NCI-H2081 (cell line): Measurements from ENCODE around the gene RDH16.
"Not testable (repeated sequence)": the region's sequence is repeated elsewhere in the genome, so short reads cannot be mapped to it uniquely, and the experiment has no call there.

Source experiments
- DNase-seq, 2 experiments: peaks; one replicate each; lab custom pipeline; 2025; lab: John Stamatoyannopoulos, UW

Gene RDH16

GRCh38 chr12:56953314-56953713 lies 4.1 kb downstream of the RDH16 start:
- DNase-seq = no peak

DNA sequence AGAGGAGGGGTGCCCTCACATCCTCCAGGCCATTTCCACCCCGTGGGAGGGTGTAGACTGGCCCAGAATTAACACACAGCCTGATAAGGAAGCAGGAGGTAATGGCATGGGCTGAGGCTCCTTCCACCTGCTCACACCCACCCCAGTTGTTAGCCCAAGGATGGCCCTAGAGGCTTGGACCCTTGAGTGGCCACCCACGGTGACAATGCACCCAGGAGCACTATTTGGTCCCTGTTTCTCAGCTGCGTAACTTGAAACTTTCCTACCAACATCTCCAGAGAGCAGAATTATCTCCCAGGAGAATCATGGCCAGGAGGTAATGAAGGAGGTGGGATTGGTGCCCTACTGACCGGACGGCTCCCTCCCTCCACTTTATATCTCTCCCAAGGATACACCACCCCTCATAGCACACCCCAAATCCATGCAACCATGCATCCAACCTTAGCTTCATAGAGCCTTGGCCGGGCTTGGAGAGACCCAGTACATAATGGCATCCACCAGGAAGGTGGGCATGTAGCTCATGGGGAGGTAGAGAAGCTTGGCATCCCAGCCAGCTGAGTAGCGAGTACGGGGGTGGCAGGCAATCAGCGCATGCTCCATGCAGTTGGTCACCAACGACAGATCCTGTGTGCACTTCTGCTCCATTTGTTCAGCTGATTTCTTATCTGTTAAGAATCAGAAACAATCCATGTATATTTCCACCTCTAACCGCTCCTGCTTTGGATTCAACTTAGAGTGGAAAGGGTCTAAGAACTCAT lies 5.6 kb downstream of the RDH16 start:
- DNase-seq = no peak

- DNase-seq = no peak
Observed at GRCh38 chr12:56948881-56949280, 8.5 kb downstream of the RDH16 start.

DNA sequence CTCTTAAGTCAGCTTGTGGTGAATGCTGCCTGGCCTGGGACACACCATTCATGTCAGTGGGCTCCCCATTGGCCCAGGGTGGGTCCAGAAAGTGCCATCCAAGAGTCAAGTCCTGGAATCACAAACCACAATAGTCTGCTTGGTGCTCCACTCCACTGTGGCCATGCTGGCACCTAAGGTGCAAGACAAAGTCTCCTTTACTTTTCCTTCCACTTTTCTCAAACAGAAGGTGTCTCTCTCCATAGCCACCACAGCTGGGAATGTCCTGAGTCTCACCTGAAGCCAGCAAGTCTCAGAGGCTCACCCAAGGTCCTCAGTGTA lies 9.0 kb downstream of the RDH16 start:
- no peak for DNase-seq

DNA sequence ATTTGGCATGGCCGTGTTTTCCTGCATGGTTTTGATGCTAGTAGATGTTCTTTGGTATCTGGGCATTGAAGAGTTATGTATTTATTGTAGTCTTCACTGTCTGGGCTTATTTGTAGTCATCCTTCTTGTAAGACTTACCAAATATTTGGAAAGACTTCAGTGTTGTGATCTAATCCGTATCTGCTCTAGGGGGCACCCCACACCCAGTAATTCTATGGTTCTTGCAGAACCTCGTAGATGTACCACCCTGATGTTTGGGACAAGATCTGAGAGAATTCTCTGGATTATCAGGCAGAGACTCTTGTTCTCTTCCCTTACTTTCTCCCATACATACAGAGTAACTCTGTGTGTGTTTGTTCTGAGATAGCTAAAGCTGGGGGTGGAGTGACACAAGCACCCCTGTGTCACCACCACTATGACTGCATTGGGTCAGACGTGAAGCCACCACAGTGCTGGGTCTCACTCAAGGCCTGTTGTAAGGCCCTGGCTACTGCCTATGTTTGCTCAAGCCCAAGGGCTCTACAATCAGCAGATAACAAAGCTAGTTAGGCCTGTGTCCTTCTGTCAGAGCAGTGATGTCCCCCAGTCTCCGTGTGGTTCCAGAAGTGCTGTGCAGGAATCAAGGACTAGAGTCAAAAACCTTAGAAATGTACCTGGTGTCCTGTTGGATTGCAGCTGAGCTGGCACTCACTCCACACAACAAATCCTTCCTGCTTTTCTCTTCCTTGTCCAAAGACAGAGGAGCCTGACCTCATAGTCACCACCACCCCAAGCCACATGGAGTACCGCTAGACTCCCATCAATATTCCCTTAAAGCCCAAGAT lies 9.6 kb downstream of the RDH16 start:
- no peak for DNase-seq

- DNase-seq = no peak
Observed at GRCh38 chr12:56943878-56944277, 13.5 kb downstream of the RDH16 start.

GRCh38 chr12:56943374-56943773 lies 14.0 kb downstream of the RDH16 start:
- not testable (repeated sequence) for DNase-seq

- DNase-seq = no peak
Observed at GRCh38 chr12:56941299-56942017, 15.9 kb downstream of the RDH16 start.

GRCh38 chr12:56940942-56941298 lies 16.5 kb downstream of the RDH16 start:
- DNase-seq = not testable (repeated sequence)

DNA sequence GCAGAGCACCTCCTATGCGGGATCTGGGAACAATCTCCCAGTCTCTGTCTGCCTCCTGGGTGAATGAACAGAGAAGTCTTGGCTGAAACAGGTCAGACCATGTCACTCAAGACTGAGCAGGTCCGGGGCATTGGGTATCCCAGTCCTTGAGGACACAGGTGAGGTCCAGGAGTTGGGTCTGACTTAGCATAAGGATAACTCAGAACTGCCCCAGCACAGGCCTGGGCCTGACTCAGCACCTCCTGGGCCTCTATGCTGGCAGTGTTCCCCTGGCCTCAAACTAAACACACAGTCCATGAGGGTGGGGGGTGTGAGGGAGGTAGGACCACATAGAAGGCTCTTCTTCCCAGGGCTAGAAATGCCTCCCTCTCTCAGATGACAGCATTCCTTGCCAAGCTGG lies 21.7 kb downstream of the RDH16 start:
- DNase-seq = no peak

DNA sequence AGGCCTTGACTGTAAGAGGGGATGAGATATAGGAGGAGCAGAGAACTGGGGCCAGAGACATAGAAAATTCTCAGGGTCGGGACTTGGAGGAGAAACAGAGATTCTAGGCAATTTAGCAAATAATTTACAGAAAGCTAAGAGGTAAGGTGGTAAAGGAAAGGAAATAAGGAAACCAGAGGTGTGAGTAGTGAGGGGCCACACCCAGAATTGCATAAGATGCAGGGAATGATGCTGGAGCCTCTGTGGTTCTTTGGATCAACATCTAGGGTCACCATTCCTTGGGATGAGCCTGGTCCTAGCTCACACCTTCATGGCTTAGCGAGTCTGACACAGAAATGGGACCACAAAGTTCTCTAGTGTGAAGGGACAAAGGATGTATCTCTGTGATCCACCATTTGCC lies 22.3 kb downstream of the RDH16 start:
- no peak for DNase-seq

DNA sequence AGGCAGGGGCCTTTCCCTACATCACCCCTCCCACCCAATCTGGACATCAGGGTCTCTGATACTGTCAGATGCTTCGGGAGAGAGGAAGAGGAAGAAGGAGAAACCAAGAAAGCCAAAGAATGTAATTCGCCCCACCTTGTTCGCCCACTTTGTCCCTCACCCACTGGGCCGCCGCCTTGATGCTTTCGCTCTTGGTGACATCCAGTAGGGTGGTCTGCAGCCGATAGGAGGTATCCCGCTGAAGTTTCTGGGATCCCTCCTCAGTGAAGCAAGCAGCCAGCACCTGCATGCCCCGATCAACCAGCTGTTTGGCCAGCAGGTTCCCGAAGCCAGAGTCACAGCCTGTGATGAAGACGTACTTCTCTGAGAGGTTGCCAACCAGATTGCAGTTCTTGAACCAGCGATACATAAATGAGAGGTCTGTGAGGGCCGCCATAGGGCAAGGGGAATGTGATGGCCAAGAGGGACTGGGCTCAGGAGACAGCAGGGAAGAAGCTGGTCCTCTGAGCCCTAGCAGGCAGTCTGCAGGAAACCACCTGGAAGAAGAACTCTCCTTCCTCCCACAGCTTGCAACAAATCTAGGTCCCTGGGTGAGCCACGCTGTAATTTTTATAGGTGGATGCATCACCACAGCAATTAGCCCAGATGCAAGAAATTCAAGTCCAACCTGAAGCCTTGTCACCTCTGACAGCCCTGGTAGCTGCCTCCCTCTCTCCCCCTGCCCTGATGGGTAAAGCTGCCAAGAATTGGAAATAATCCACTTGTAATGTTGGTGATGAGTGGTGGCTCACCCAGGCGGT lies 23.4 kb downstream of the RDH16 start, which contains the start of gene SDR9C7:
SDR9C7 (minus strand) TSS at position 583 of the 800 bp plus-strand sequence; CDS start at position 436, 147 bp downstream.
- no peak for DNase-seq

DNA sequence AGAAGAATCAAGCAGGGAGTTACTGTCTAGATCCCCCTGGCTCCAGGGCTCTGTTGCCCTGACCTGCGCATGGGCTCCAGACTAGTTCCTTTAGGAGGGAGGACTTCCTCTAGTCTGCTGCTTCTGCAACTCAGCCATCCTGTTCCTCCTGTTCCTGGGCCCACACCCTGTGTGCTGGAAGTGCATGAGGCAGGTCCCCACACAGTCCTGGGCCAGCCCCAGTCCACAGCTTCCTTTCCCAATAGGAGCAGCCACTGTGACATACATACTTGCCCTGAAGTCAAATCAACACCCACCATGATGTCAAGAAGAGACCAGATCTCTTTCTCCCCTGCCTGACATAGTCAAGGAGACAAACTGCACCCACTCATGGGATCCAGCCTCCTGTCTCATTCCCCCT lies 24.5 kb downstream of the RDH16 start:
- DNase-seq = no peak

GRCh38 chr12:56932146-56932545 lies 25.3 kb downstream of the RDH16 start:
- DNase-seq = no peak

DNA sequence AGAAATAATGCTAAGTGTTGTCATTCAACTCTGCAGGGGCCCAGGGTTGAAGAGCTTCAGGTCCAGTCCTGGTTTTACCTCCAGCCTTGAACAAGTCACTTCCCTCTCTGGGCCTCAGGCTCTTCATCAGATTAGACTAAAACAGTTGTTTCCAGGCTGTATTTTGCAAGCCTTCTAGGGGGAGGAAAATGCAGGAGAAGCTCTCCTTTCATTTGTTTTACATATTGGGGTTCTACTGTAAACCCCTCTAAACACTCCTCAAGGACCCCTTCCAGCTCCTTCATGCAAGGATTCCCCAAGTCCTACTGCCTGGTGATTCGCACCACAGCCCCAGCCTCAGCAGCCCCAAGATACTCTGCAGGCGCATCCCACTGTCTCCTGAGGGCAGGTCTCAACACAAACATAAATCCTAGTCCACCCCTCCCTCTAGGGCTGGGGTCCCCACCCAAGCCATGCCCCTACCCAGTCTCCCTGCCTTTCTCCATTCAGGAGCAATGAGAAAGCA lies 25.9 kb downstream of the RDH16 start:
- DNase-seq = no peak

DNA sequence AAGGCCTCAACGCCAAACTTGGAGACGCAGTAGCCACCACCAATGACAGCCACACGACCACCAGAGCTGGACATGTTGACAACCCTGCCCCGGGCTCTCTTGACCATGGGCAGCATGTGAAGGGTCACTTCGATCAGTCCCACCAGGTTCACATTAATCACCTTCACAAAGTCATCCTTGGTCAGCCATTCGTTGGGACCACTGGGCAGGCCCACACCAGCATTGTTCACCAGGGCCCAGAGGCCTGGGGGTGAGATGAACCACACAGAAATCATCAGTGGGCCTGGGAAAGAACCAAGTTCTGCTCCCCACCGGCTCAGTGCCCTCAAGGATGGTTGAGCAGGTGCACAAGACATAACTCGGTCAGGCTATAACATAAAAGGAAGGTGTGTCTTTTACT lies 27.2 kb downstream of the RDH16 start:
- DNase-seq = no peak

DNA sequence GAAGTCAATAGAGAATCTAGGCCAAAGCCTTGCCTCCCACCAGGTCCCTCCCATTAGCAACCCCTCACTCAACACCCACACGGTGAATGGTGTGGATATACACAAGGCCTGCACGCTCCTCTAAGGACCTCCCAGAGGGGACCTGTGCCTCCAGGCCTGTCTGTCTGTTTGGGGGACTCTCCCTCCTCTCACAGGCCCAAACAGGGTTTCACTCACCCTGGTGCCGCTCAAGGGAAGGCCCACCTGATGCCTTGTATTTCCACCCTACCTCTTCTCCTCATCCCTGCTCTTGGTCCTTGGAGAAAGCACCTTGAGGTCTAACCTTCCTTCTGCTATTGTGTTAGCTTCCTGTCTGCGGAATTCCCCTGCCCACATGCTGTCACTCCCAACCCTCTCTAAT lies 27.6 kb downstream of the RDH16 start:
- no peak for DNase-seq

- no peak for DNase-seq
Observed at GRCh38 chr12:56928262-56928661, 29.1 kb downstream of the RDH16 start.

DNA sequence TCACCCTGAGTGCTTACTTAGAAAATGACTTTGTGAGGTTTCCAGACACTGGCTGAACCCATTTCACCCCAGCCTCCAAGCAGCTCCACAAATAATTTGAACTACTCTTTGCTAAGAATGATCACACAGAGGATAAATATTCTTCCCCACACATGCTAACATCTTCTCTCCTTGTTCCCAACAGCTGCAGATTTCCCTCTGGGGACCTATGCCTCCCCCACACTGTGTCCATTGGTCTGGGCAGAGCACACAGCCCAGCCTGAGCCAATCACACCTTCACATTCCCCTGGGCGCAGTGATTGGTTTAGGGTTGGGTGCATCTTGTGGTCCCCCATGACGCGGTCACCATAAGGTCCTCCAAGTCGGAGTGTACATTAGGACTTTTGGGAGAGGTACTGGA lies 30.1 kb downstream of the RDH16 start:
- DNase-seq = no peak

DNA sequence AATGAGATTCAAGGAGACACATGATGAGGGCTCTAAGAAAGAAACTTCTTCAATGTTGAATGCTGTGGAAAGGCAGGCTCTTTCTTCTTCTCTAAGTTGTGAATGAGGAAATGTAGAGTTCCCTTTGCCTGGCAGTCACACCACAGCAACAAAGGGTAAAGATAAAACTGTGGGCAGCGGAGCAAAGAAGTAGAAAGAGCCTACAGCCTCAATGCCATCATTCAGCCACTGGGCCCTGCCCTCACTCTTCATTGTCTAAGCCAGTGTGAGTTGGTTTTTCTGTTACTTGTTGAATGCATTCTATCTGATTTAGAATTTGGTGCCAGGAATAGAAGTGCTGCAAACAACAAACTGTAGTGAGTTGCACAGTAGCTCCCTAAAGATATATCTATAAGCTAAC lies 35.4 kb downstream of the RDH16 start:
- no peak for DNase-seq

DNA sequence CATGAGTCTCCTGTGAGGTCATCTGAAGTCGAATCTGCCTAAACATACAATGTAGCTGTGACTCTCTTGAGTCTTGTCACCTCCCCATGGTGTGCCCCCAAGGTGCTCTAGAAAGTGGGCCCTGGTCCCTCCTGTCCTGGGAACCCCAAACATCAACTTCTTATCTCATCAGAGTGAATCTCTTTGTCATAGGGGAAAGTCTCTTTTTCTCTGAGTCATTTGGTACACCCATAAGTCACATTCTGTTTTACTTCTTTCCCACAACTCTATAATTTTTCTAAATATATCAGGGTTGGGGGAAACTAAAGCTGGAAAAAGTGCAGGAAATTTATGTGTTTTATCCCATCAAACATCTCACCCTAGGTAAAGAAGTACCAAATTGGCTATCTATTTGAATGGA lies 36.1 kb downstream of the RDH16 start:
- no peak for DNase-seq

GRCh38 chr12:56918139-56918538 lies 39.3 kb downstream of the RDH16 start:
- not testable (repeated sequence) for DNase-seq
